MCF 10A (cell line): Measurements from ENCODE around the gene PCNA. TPM values are rescaled to one million over a fixed set of nuclear protein-coding genes. Genes with fewer than 3 reads are reported as not detected.
"Not testable (repeated sequence)": the region's sequence is repeated elsewhere in the genome, so short reads cannot be mapped to it uniquely, and the experiment has no call there.

Source experiments
- BruUV-seq: library from RNA; stranded (reverse); fragments of 400-500 nt; replicated peaks from 2 replicates; lab custom pipeline; 2021; lab: Mats Ljungman, UMichigan
- CTCF ChIA-PET: fragments of 300-600 bp; sonication (Branson Sonifier 250); formaldehyde crosslinking; extraction: SDS; loops from one replicate; lab custom pipeline; 2021; ENCODE audit warnings: antibody characterized with exemption, inconsistent platforms; lab: Yijun Ruan, JAX
- POLR2A ChIA-PET: fragments of 300-600, 350-650 bp; sonication (Branson Sonifier 250); formaldehyde crosslinking; extraction: SDS; loops from one replicate; lab custom pipeline; 2020; ENCODE audit warnings: antibody characterized with exemption, inconsistent platforms; lab: Yijun Ruan, JAX
- DNase-seq: peaks from one replicate; pipeline ENCODE4 v3.0.0-alpha.2; 2018; ENCODE audit not compliant: unreplicated experiment
- H3K27ac Mint-ChIP-seq: one replicate; pipeline ENCODE4 v1.8.0; 2022; ENCODE audit warnings: mild to moderate bottlenecking, low read depth, mixed read lengths; ENCODE audit not compliant: unreplicated experiment
- H3K27me3 Mint-ChIP-seq: one replicate; pipeline ENCODE4 v1.8.0; 2022; ENCODE audit warnings: mixed read lengths; ENCODE audit not compliant: insufficient read depth, unreplicated experiment
- H3K36me3 Mint-ChIP-seq: one replicate; pipeline ENCODE4 v1.8.0; 2022; ENCODE audit warnings: mild to moderate bottlenecking, moderate library complexity, mixed read lengths; ENCODE audit not compliant: insufficient read depth, unreplicated experiment
- H3K4me1 Mint-ChIP-seq: one replicate; pipeline ENCODE4 v1.8.0; 2022; ENCODE audit warnings: mixed read lengths; ENCODE audit not compliant: insufficient read depth, unreplicated experiment
- H3K4me3 Mint-ChIP-seq: one replicate; pipeline ENCODE4 v1.8.0; 2022; ENCODE audit warnings: mild to moderate bottlenecking, moderate library complexity, mixed read lengths; ENCODE audit not compliant: unreplicated experiment
- H3K9me3 Mint-ChIP-seq: one replicate; pipeline ENCODE4 v1.8.0; 2022; ENCODE audit warnings: mixed read lengths; ENCODE audit not compliant: unreplicated experiment
- CTCF ChIP-seq: fragments of 200-600 bp; IDR thresholded peaks from one replicate; pipeline ENCODE4 v1.8.0; 2022; ENCODE audit warnings: antibody characterized with exemption, mild to moderate bottlenecking; ENCODE audit not compliant: unreplicated experiment
- intact Hi-C: fragments of 100-400 bp; cut with micrococcal nuclease; formaldehyde crosslinking; loops from 2 replicates; pipeline ENCODE4 v1.14.1; 2022
- total RNA-seq: library from RNA; stranded (reverse); gene quantifications from 2 replicates; pipeline ENCODE4 v1.2.3, GENCODE V29; 2022

PCNA gene
- total RNA-seq, 1 experiment from 2014 or later: 45.5 TPM

GRCh38 chr20:5109276-5109675 lies 10.5 kb downstream of the PCNA start:
- no peaks in the 10 kb centered on the region for H3K27me3 Mint-ChIP-seq
- ChIA-PET POLR2A (no interaction called here), CTCF (interaction anchor here (0.7 to 1.1 kb wide), 3 partner anchors 38 to 350 kb away, joined by 3 read pairs; no protein-coding TSS in a partner anchor)
- no TSS peak for BruUV-seq
- H3K27ac Mint-ChIP-seq: no peak overlapping the region
- H3K36me3 Mint-ChIP-seq: peaks cover 65% of the 10 kb centered on the region
- H3K4me1 Mint-ChIP-seq: no peaks in the 10 kb centered on the region
- no peaks in the 10 kb centered on the region for H3K9me3 Mint-ChIP-seq
- DNase-seq: no peak
- no peak overlapping the region for H3K4me3 Mint-ChIP-seq
- intact Hi-C loops: loop anchor here (10.0 kb wide), 1 partner anchor 114 kb away; no protein-coding TSS in a partner anchor
- TF ChIP-seq CTCF: no peak

GRCh38 chr20:5104479-5104878 lies 15.3 kb downstream of the PCNA start:
- TF ChIP-seq CTCF: no peak
- H3K9me3 Mint-ChIP-seq: no peaks in the 10 kb centered on the region
- ChIA-PET CTCF (interaction anchor here (0.7 to 1.2 kb wide), 2 partner anchors 91 to 144 kb away, joined by 3 read pairs; no protein-coding TSS in a partner anchor), POLR2A (interaction anchor here (1.6 kb wide), 1 partner anchor 149 kb away, joined by 3 read pairs; no protein-coding TSS in a partner anchor)
- intact Hi-C loops: loop anchor here (10.0 kb wide), 1 partner anchor 110 kb away; no protein-coding TSS in a partner anchor
- H3K36me3 Mint-ChIP-seq: peaks cover 83% of the 10 kb centered on the region
- H3K4me3 Mint-ChIP-seq: no peak overlapping the region
- no peaks in the 10 kb centered on the region for H3K27me3 Mint-ChIP-seq
- BruUV-seq: no TSS peak
- no peak overlapping the region for H3K27ac Mint-ChIP-seq
- no peaks in the 10 kb centered on the region for H3K4me1 Mint-ChIP-seq
- no peak for DNase-seq

DNA sequence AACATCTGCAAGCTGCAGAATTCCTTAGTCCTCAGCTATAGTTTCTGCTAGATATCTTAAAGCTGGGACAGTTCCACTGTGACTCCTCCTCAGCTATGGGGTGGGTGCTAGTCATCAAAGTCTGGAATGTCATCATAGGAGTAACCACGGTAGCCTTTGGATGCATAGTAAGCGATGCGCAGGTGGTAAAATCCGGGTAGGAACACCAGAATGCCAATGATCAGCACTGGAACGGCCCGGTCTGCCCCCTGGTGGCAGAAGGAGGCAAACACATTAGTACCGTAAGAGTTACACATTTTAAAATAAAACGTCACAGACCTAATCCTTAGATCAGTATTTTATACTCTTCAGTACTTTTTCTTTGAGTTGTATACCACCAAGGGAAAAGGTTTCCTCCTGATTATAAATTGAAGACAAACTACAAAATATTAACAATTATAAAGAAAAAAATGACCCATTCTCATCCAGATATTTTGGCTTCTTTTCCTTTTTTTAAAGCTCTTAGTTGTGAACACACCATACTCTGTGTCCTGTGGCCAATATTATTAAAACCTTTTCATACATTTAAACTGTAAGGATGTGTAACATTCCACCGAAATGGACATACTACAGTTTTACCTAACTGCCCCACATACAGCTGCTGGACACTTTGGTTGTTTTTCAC lies 18.9 kb downstream of the PCNA start:
- POLR2A ChIA-PET: interaction anchor here (0.5 to 3.6 kb wide), 9 partner anchors 9 to 146 kb away, joined by 3 to 20 read pairs (median 3); partner anchors contain the start of genes CDS2, PCNA and SLC23A2
- BruUV-seq: no TSS peak
- Mint-ChIP-seq H3K27ac (peak overlapping the region; percentile 49), H3K36me3 (peaks cover 73% of the 10 kb centered on the region), H3K4me1 (no peaks in the 10 kb centered on the region), H3K9me3 (no peaks in the 10 kb centered on the region), H3K4me3 (no peak overlapping the region), H3K27me3 (no peaks in the 10 kb centered on the region)
- CTCF ChIA-PET: interaction anchor here (0.6 to 5.8 kb wide), 69 partner anchors 8 to 928 kb away, joined by 3 to 132 read pairs (median 5); partner anchors contain the start of genes CDS2 and PCNA
- peak; percentile 77 for DNase-seq
- peak; percentile 77 for TF ChIP-seq CTCF
- intact Hi-C loops: loop anchor here (1.0 to 10.0 kb wide), 4 partner anchors 45 to 494 kb away; no protein-coding TSS in a partner anchor

- H3K27ac Mint-ChIP-seq, H3K27me3 Mint-ChIP-seq, H3K9me3 Mint-ChIP-seq, DNase-seq, H3K4me1 Mint-ChIP-seq, H3K4me3 Mint-ChIP-seq: not testable (repeated sequence)
- ChIA-PET CTCF (interaction anchor here (0.6 to 5.8 kb wide), 29 partner anchors 11 to 492 kb away, joined by 3 to 132 read pairs (median 6); partner anchors contain the start of gene CDS2), POLR2A (interaction anchor here (0.6 to 3.6 kb wide), 6 partner anchors 8 to 904 kb away, joined by 3 to 20 read pairs (median 4); partner anchors contain the start of gene SLC23A2)
- intact Hi-C loops: loop anchor here (1.0 to 10.0 kb wide), 4 partner anchors 44 to 493 kb away; no protein-coding TSS in a partner anchor
- H3K36me3 Mint-ChIP-seq: peaks cover 78% of the 10 kb centered on the region
- TSS peak; percentile 75 for BruUV-seq
Observed at GRCh38 chr20:5099909-5100308, 19.8 kb downstream of the PCNA start.

- Mint-ChIP-seq H3K27ac (peak overlapping the region; percentile 14), H3K36me3 (peaks cover 73% of the 10 kb centered on the region)
- DNase-seq, H3K9me3 Mint-ChIP-seq, BruUV-seq, intact Hi-C loops, H3K4me1 Mint-ChIP-seq, H3K27me3 Mint-ChIP-seq, H3K4me3 Mint-ChIP-seq: not testable (repeated sequence)
- POLR2A ChIA-PET: interaction anchor here (0.7 to 3.6 kb wide), 3 partner anchors 12 to 120 kb away, joined by 3 to 20 read pairs (median 3); no protein-coding TSS in a partner anchor
- CTCF ChIA-PET: interaction anchor here (0.5 to 5.8 kb wide), 19 partner anchors 8 to 379 kb away, joined by 3 to 132 read pairs (median 4); partner anchors contain the start of genes CDS2 and PRND
Observed at GRCh38 chr20:5099009-5099408, 20.7 kb downstream of the PCNA start.
